ENCODE results near the gene CYFIP1. TPM values are rescaled to one million over a fixed set of nuclear protein-coding genes. Genes with fewer than 3 reads are reported as not detected.

CYFIP1 gene
- total RNA-seq, 6 experiments from 2014 or later: 122 to 142 (median 131) TPM

- Mint-ChIP-seq H3K4me1 (ENCODE audit: low read depth) (peaks cover 23% of the 10 kb centered on the region), H3K4me3 (no peak overlapping the region), H3K27ac (no peak overlapping the region), H3K9me3 (no peaks in the 10 kb centered on the region), H3K36me3 (ENCODE audit: low read depth) (peaks cover 7% of the 10 kb centered on the region), H3K27me3 (ENCODE audit: insufficient read depth) (no peaks in the 10 kb centered on the region)
- DNase-seq: no peak
- no peak for TF ChIP-seq CTCF (IDR thresholded peaks at IDR 0.05)
These were observed 32.8 kb downstream of the CYFIP1 start for GRCh38 chr15:22947101-22948000.

- Mint-ChIP-seq H3K4me1 (ENCODE audit: low read depth) (peaks cover 21% of the 10 kb centered on the region), H3K27ac (no peak overlapping the region), H3K9me3 (no peaks in the 10 kb centered on the region), H3K4me3 (no peak overlapping the region), H3K36me3 (ENCODE audit: low read depth) (peaks cover 7% of the 10 kb centered on the region), H3K27me3 (ENCODE audit: insufficient read depth) (no peaks in the 10 kb centered on the region)
- DNase-seq: no peak
- TF ChIP-seq CTCF (IDR thresholded peaks at IDR 0.05): no peak
These were observed 35.1 kb downstream of the CYFIP1 start for GRCh38 chr15:22945071-22945470.

- no peaks in the 10 kb centered on the region for H3K27me3 Mint-ChIP-seq (ENCODE audit: insufficient read depth)
- DNase-seq: no peak
- H3K36me3 Mint-ChIP-seq (ENCODE audit: low read depth): peaks cover 7% of the 10 kb centered on the region
- no peak overlapping the region for H3K27ac Mint-ChIP-seq
- no peak for TF ChIP-seq CTCF (IDR thresholded peaks at IDR 0.05)
- no peaks in the 10 kb centered on the region for H3K9me3 Mint-ChIP-seq
- H3K4me3 Mint-ChIP-seq: no peak overlapping the region
- H3K4me1 Mint-ChIP-seq (ENCODE audit: low read depth): peaks cover 22% of the 10 kb centered on the region
These were observed 35.5 kb downstream of the CYFIP1 start for GRCh38 chr15:22944651-22945050.

GRCh38 chr15:22942877-22943276 is 37.3 kb downstream of the CYFIP1 start:
- H3K4me3 Mint-ChIP-seq: no peak overlapping the region
- H3K9me3 Mint-ChIP-seq: no peaks in the 10 kb centered on the region
- peaks cover 7% of the 10 kb centered on the region; the same call in 1 of the 2 replicates for H3K4me1 Mint-ChIP-seq (ENCODE audit: low read depth)
- no peak for DNase-seq
- H3K27me3 Mint-ChIP-seq (ENCODE audit: insufficient read depth): no peaks in the 10 kb centered on the region
- H3K36me3 Mint-ChIP-seq (ENCODE audit: low read depth): peaks cover 7% of the 10 kb centered on the region
- no peak for TF ChIP-seq CTCF (IDR thresholded peaks at IDR 0.05)
- no peak overlapping the region for H3K27ac Mint-ChIP-seq

- Mint-ChIP-seq H3K27me3 (ENCODE audit: insufficient read depth) (no peaks in the 10 kb centered on the region), H3K27ac (no peak overlapping the region), H3K9me3 (no peaks in the 10 kb centered on the region), H3K36me3 (ENCODE audit: low read depth) (peaks cover 7% of the 10 kb centered on the region), H3K4me1 (ENCODE audit: low read depth) (peaks cover 7% of the 10 kb centered on the region; the same call in 1 of the 2 replicates), H3K4me3 (no peak overlapping the region)
- TF ChIP-seq CTCF (IDR thresholded peaks at IDR 0.05): no peak
- no peak for DNase-seq
These were observed 37.8 kb downstream of the CYFIP1 start for GRCh38 chr15:22942306-22942855.
